A673 (cell line): ENCODE measurements around the gene ART1. TPM values are rescaled to one million over a fixed set of nuclear protein-coding genes. Genes with fewer than 3 reads are reported as not detected.

Source experiments
- BruUV-seq: library from RNA; stranded (reverse); fragments of 400-500 nt; replicated peaks from 2 replicates; lab custom pipeline; 2021; lab: Mats Ljungman, UMichigan
- CTCF ChIA-PET: fragments of 300-600 bp; sonication (Branson Sonifier 250); formaldehyde crosslinking; loops from one replicate; lab custom pipeline; 2022; ENCODE audit warnings: antibody characterized with exemption; lab: Charles Lee
- POLR2A ChIA-PET: fragments of 300-600 bp; sonication (Branson Sonifier 250); formaldehyde crosslinking; loops from one replicate; lab custom pipeline; 2022; ENCODE audit warnings: antibody characterized with exemption; ENCODE audit not compliant: low non-redundant PET; lab: Charles Lee
- DNase-seq: peaks from one replicate; pipeline ENCODE4 v3.0.0-alpha.2; 2015; ENCODE audit warnings: low spot score
- H3K27ac ChIP-seq: fragments of 200-600 bp; sonication (generic); 2 replicates; pipeline ENCODE4 v1.5.1; 2016; ENCODE audit warnings: mixed run types, low read depth, mild to moderate bottlenecking, mixed read lengths, antibody characterized with exemption, low read length; ENCODE audit not compliant: poor library complexity, severe bottlenecking
- H3K27me3 ChIP-seq: fragments of 200-600 bp; sonication (generic); replicated peaks from 2 replicates; pipeline ENCODE4 v1.6.1; 2017; ENCODE audit warnings: mixed run types, low read depth, mild to moderate bottlenecking, mixed read lengths, antibody characterized with exemption, low read length; ENCODE audit not compliant: insufficient read depth, poor library complexity
- H3K36me3 ChIP-seq: fragments of 200-600 bp; sonication (generic); 2 replicates; pipeline ENCODE4 v1.6.1; 2016; ENCODE audit warnings: mixed run types, mild to moderate bottlenecking, mixed read lengths, antibody characterized with exemption, low read length; ENCODE audit not compliant: insufficient read depth, poor library complexity, severe bottlenecking
- H3K4me1 ChIP-seq: fragments of 200-600 bp; sonication (generic); 2 replicates; pipeline ENCODE4 v1.6.1; 2017; ENCODE audit warnings: mixed run types, mild to moderate bottlenecking, mixed read lengths, antibody characterized with exemption, low read length; ENCODE audit not compliant: insufficient read depth, poor library complexity, severe bottlenecking
- H3K4me3 ChIP-seq: fragments of 200-600 bp; sonication (generic); 2 replicates; pipeline ENCODE4 v1.5.1; 2016; ENCODE audit warnings: low read depth, mixed run types, mild to moderate bottlenecking, mixed read lengths, low read length; ENCODE audit not compliant: poor library complexity, severe bottlenecking
- H3K9me3 ChIP-seq: fragments of 200-600 bp; sonication (generic); 2 replicates; pipeline ENCODE4 v1.6.1; 2016; ENCODE audit warnings: mixed run types, low read depth, mild to moderate bottlenecking, mixed read lengths, antibody characterized with exemption, low read length; ENCODE audit not compliant: poor library complexity, severe bottlenecking
- EZH2 ChIP-seq: fragments of 200-600 bp; sonication (generic); IDR thresholded peaks from 2 replicates; pipeline ENCODE4 v1.6.1; 2017; ENCODE audit warnings: borderline replicate concordance, low read depth, mild to moderate bottlenecking, mixed read lengths, antibody characterized with exemption, low read length; ENCODE audit not compliant: poor library complexity, severe bottlenecking
- intact Hi-C: fragments of 100-400 bp; cut with micrococcal nuclease; formaldehyde crosslinking; loops from one replicate; pipeline ENCODE4 v1.10.0; 2022; ENCODE audit not compliant: unreplicated experiment
- total RNA-seq: library from RNA; stranded (reverse); gene quantifications from 2 replicates; pipeline ENCODE4 v1.2.3, GENCODE V29; 2021
- TF ChIP-seq, protein P1 (sequence below): fragments of 300-800, 200-600 bp; sonication (generic); conservative IDR thresholded peaks from 2 replicates; pipeline ENCODE4 v1.5.1; 2017; ENCODE audit warnings: low read depth, mild to moderate bottlenecking, antibody characterized with exemption, low read length, moderate library complexity, mixed read lengths

The ART1 gene
- total RNA-seq, 1 experiment from 2014 or later: not detected

DNA sequence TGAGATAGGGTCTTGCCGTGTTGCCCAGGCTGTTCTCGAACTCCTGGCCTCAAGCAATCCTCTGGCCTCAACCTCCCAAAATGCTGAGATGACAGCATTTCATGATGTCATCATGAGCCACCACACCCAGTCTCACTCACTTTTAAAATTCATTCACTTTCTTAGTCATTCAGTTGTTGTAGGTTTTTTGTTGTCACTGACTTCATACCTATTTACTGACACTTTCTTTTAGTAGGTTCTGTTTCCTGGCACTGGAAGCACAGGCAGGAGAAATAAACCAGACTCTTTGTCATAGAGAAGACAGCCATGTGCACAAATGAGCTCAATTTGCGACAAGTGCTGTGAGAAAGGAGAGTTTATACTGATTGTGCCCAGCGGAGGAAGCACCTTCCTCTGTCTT lies 13.6 kb upstream of the ART1 start:
- no peaks in the 10 kb centered on the region for H3K9me3 ChIP-seq
- ChIA-PET CTCF (no interaction called here), POLR2A (no interaction called here)
- H3K4me3 ChIP-seq: no peak overlapping the region
- no peak overlapping the region for H3K27ac ChIP-seq
- intact Hi-C loops: no loop called here
- no peak for DNase-seq
- TF ChIP-seq, protein P1, sequence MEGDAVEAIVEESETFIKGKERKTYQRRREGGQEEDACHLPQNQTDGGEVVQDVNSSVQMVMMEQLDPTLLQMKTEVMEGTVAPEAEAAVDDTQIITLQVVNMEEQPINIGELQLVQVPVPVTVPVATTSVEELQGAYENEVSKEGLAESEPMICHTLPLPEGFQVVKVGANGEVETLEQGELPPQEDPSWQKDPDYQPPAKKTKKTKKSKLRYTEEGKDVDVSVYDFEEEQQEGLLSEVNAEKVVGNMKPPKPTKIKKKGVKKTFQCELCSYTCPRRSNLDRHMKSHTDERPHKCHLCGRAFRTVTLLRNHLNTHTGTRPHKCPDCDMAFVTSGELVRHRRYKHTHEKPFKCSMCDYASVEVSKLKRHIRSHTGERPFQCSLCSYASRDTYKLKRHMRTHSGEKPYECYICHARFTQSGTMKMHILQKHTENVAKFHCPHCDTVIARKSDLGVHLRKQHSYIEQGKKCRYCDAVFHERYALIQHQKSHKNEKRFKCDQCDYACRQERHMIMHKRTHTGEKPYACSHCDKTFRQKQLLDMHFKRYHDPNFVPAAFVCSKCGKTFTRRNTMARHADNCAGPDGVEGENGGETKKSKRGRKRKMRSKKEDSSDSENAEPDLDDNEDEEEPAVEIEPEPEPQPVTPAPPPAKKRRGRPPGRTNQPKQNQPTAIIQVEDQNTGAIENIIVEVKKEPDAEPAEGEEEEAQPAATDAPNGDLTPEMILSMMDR: no peak
- TF ChIP-seq EZH2: no peak
- H3K4me1 ChIP-seq: no peaks in the 10 kb centered on the region
- no peaks in the 10 kb centered on the region for H3K27me3 ChIP-seq
- no peaks in the 10 kb centered on the region for H3K36me3 ChIP-seq
- no TSS peak for BruUV-seq

DNA sequence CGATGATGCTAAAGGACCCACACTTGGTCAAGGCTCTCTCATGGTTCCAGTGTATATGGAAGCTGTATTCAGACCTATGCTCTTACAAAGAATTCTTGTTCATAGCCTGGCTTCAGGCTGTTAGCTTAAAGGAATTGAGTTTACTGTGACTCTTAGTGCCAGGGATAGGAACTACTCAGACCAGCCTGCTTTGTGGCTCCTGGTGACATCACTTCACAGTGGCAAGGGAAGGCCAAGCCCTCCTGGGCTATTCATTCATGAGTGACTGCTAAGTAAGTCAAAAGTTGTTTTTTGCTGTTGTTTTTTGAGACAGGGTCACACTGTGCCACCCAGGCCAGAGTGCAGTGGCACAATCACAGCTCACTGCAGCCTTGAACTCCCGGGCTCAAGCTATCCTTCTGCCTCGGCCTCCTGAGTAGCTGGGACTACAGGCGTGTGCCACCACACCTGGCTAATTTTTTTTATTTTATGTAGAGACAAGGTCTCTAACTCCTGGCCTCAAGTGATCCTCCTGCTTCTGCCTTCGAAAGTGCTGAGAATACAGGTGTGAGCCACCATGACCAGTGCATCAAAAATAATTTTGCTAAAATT lies 12.8 kb upstream of the ART1 start:
- no peaks in the 10 kb centered on the region for H3K4me1 ChIP-seq
- CTCF ChIA-PET: no interaction called here
- intact Hi-C loops: no loop called here
- no peaks in the 10 kb centered on the region for H3K9me3 ChIP-seq
- no peak for DNase-seq
- no peak overlapping the region for H3K4me3 ChIP-seq
- no peaks in the 10 kb centered on the region for H3K27me3 ChIP-seq
- TF ChIP-seq EZH2: no peak
- TF ChIP-seq, protein P1: no peak
- POLR2A ChIA-PET: no interaction called here
- no peaks in the 10 kb centered on the region for H3K36me3 ChIP-seq
- H3K27ac ChIP-seq: no peak overlapping the region
- no TSS peak for BruUV-seq

DNA sequence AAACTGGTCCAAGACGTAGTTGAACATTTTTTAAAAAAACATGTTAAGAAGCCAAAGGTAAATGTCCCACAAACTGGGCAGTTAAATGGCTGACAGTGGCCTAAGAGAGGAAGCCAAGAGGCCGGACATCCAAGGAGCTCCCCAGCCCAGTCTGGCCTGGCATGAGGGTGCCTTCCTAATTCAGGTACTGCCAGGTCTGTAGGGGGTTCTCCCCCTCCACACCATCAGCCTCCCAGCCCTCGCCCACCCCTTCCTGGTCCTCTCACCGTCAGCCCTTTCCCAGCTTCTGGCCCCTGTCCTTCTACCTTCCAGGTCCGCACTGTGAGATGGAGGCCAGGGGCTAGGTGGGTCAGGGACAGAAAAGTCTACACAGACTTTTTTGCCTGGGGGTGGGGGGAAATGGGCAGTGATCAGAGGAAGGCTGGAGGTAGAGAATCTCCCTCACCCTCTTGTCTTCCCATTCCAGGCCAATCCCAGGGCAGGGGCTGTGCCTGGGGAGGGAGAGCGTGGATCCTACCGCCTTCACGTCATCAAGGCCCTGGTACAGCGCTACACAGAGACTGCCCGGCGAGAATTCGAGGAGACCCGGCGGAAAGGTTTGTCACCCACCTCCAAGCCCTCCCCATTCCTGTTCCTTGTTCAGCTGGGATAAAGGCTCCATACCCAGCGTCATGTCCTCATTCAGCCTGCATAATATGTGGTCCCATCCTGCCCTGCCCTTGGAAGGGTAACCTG lies 9.1 kb upstream of the ART1 start:
- ChIA-PET POLR2A (no interaction called here), CTCF (no interaction called here)
- H3K4me1 ChIP-seq: no peaks in the 10 kb centered on the region
- no peaks in the 10 kb centered on the region for H3K27me3 ChIP-seq
- no peaks in the 10 kb centered on the region for H3K9me3 ChIP-seq
- no TSS peak for BruUV-seq
- no peak overlapping the region for H3K27ac ChIP-seq
- no peak for TF ChIP-seq EZH2
- TF ChIP-seq, protein P1: no peak
- H3K36me3 ChIP-seq: no peaks in the 10 kb centered on the region
- H3K4me3 ChIP-seq: no peak overlapping the region
- DNase-seq: no peak
- intact Hi-C loops: no loop called here
